IMR-90 (cell line): ENCODE measurements around the gene PELI3. TPM values are rescaled to one million over a fixed set of nuclear protein-coding genes. Genes with fewer than 3 reads are reported as not detected.

ENCODE experiments used
- ATAC-seq: fragments of 200-7000 bp; cut with Tn5 transposase; 2 replicates; pipeline ENCODE4 v1.9.1; 2020; ENCODE audit warnings: low read depth, mild to moderate bottlenecking, moderate library complexity
- BruUV-seq: library from RNA; stranded (reverse); fragments of 400-500 nt; replicated peaks from 2 replicates; lab custom pipeline; 2021; lab: Mats Ljungman, UMichigan
- CTCF ChIA-PET: fragments of 300-600 bp; formaldehyde crosslinking; extraction: SDS; loops from one replicate; lab custom pipeline; 2021; ENCODE audit warnings: antibody characterized with exemption; lab: Yijun Ruan, JAX
- POLR2A ChIA-PET: fragments of 300-600 bp; sonication (Branson Sonifier 250); formaldehyde crosslinking; loops from one replicate; lab custom pipeline; 2022; ENCODE audit warnings: antibody characterized with exemption; ENCODE audit not compliant: unreplicated experiment; lab: Charles Lee
- DNase-seq: peaks from one replicate; pipeline ENCODE4 v3.0.0; 2013
- H2AFZ ChIP-seq: replicated peaks from 2 replicates; pipeline ENCODE3; 2013; ENCODE audit warnings: low read length, mild to moderate bottlenecking; ENCODE audit not compliant: poor library complexity
- H2AK5ac ChIP-seq: 2 replicates; pipeline ENCODE4 v1.6.1; 2013; ENCODE audit warnings: low read depth, low read length, inconsistent platforms
- H2AK9ac ChIP-seq: replicated peaks from 2 replicates; pipeline ENCODE3; 2013; ENCODE audit warnings: mild to moderate bottlenecking, low read depth, low read length, moderate library complexity; ENCODE audit not compliant: poor library complexity
- H2BK120ac ChIP-seq: 2 replicates; pipeline ENCODE4 v1.6.1; 2013; ENCODE audit warnings: low read depth, low read length, inconsistent platforms
- H2BK15ac ChIP-seq: 3 replicates; pipeline ENCODE4 v1.6.1; 2013; ENCODE audit warnings: low read depth, low read length, inconsistent platforms
- H2BK20ac ChIP-seq: 2 replicates; pipeline ENCODE4 v1.6.1; 2013; ENCODE audit warnings: low read depth, mild to moderate bottlenecking, inconsistent platforms, low read length, moderate library complexity
- H2BK5ac ChIP-seq: 2 replicates; pipeline ENCODE4 v1.6.1; 2013; ENCODE audit warnings: mild to moderate bottlenecking, low read depth, low read length, inconsistent platforms; ENCODE audit not compliant: poor library complexity, severe bottlenecking
- H3K14ac ChIP-seq: replicated peaks from 2 replicates; pipeline ENCODE4 v1.6.1; 2013; ENCODE audit warnings: low read depth, low read length, inconsistent platforms
- H3K18ac ChIP-seq: 2 replicates; pipeline ENCODE4 v1.6.1; 2013; ENCODE audit warnings: low read depth, low read length, control low read depth
- H3K23ac ChIP-seq: 2 replicates; pipeline ENCODE4 v1.6.1; 2013; ENCODE audit warnings: low read depth, low read length, inconsistent platforms
- H3K27ac ChIP-seq: 2 replicates; pipeline ENCODE4 v1.5.1; 2013; ENCODE audit warnings: mild to moderate bottlenecking, control low read depth, low read length; ENCODE audit not compliant: insufficient read depth
- H3K27me3 ChIP-seq: 2 replicates; pipeline ENCODE4 v1.6.1; 2013; ENCODE audit warnings: low read length; ENCODE audit not compliant: control insufficient read depth, insufficient read depth
- H3K36me3 ChIP-seq: 2 replicates; pipeline ENCODE4 v1.6.1; 2013; ENCODE audit warnings: low read length, mixed read lengths; ENCODE audit not compliant: control insufficient read depth, insufficient read depth
- H3K4ac ChIP-seq: 2 replicates; pipeline ENCODE4 v1.6.1; 2013; ENCODE audit warnings: low read depth, low read length, inconsistent platforms
- H3K4me1 ChIP-seq: 2 replicates; pipeline ENCODE4 v1.6.1; 2013; ENCODE audit warnings: low read length, mixed read lengths; ENCODE audit not compliant: control insufficient read depth, insufficient read depth
- H3K4me2 ChIP-seq: 2 replicates; pipeline ENCODE4 v1.6.1; 2013; ENCODE audit warnings: low read depth, mild to moderate bottlenecking, control low read depth, low read length, moderate library complexity
- H3K4me3 ChIP-seq: 2 replicates; pipeline ENCODE4 v1.5.1; 2013; ENCODE audit warnings: low read depth, mild to moderate bottlenecking, control low read depth, low read length, moderate library complexity; ENCODE audit not compliant: insufficient read depth
- H3K56ac ChIP-seq: 2 replicates; pipeline ENCODE4 v1.6.1; 2013; ENCODE audit warnings: low read length, inconsistent platforms; ENCODE audit not compliant: insufficient read depth; ENCODE audit errors: extremely low read depth
- H3K79me1 ChIP-seq, 2 experiments: 2 replicates each; pipeline ENCODE4 v1.6.1; 2013; ENCODE audit warnings: low read length in 2 of 2, inconsistent platforms in 1 of 2, low read depth in 1 of 2
- H3K9ac ChIP-seq: 2 replicates; pipeline ENCODE4 v1.6.1; 2013; ENCODE audit warnings: low read depth, low read length, control low read depth
- H3K9me1 ChIP-seq: 2 replicates; pipeline ENCODE4 v1.6.1; 2013; ENCODE audit warnings: low read length, inconsistent platforms; ENCODE audit not compliant: insufficient read depth
- H3K9me3 ChIP-seq: 2 replicates; pipeline ENCODE4 v1.6.1; 2013; ENCODE audit warnings: low read length; ENCODE audit not compliant: control insufficient read depth, insufficient read depth
- H4K20me1 ChIP-seq: 2 replicates; pipeline ENCODE4 v1.6.1; 2013; ENCODE audit warnings: low read length, inconsistent platforms; ENCODE audit not compliant: insufficient read depth
- H4K5ac ChIP-seq: 2 replicates; pipeline ENCODE4 v1.6.1; 2013; ENCODE audit warnings: mild to moderate bottlenecking, low read depth, low read length, control low read depth
- H4K8ac ChIP-seq, 2 experiments: 2 replicates each; pipeline ENCODE4 v1.6.1; 2013; ENCODE audit warnings: low read depth in 2 of 2, low read length in 2 of 2, control low read depth in 1 of 2, inconsistent platforms in 1 of 2
- H4K91ac ChIP-seq: 2 replicates; pipeline ENCODE4 v1.6.1; 2013; ENCODE audit warnings: low read depth, low read length, inconsistent platforms; ENCODE audit not compliant: insufficient read depth
- BHLHE40 ChIP-seq: fragments of 150-350 bp; IDR thresholded peaks from 2 replicates; pipeline ENCODE4 v1.6.1; 2016; ENCODE audit warnings: mild to moderate bottlenecking, low read depth, low read length
- CEBPB ChIP-seq: IDR thresholded peaks from 2 replicates; pipeline ENCODE4 v1.6.1; 2012; ENCODE audit warnings: low read depth, low read length, improper control_type of control experiment
- CHD1 ChIP-seq: IDR thresholded peaks from 2 replicates; pipeline ENCODE4 v1.6.1; 2012; ENCODE audit warnings: low read depth, low read length, improper control_type of control experiment
- ELK1 ChIP-seq: fragments of 150-350 bp; IDR thresholded peaks from 2 replicates; pipeline ENCODE4 v1.6.1; 2016; ENCODE audit warnings: low read depth, mild to moderate bottlenecking, low read length, moderate library complexity, borderline replicate concordance
- FOS ChIP-seq: fragments of 150-350 bp; IDR thresholded peaks from 2 replicates; pipeline ENCODE4 v1.6.1; 2016; ENCODE audit warnings: low read depth, low read length
- MAFK ChIP-seq: IDR thresholded peaks from 2 replicates; pipeline ENCODE4 v1.6.1; 2012; ENCODE audit warnings: low read depth, low read length, improper control_type of control experiment
- MAZ ChIP-seq: IDR thresholded peaks from 2 replicates; pipeline ENCODE4 v1.6.1; 2012; ENCODE audit warnings: low read depth, mild to moderate bottlenecking, low read length, improper control_type of control experiment, moderate library complexity, borderline replicate concordance
- MXI1 ChIP-seq: IDR thresholded peaks from 2 replicates; pipeline ENCODE4 v1.6.1; 2012; ENCODE audit warnings: low read depth, mild to moderate bottlenecking, low read length, moderate library complexity, borderline replicate concordance
- NFE2L2 ChIP-seq: fragments of 150-350 bp; IDR thresholded peaks from 2 replicates; pipeline ENCODE4 v1.6.1; 2016; ENCODE audit warnings: low read depth, mild to moderate bottlenecking, low read length
- POLR2A ChIP-seq: IDR thresholded peaks from 2 replicates; pipeline ENCODE4 v1.6.1; 2012; ENCODE audit warnings: mild to moderate bottlenecking, low read depth, low read length
- RAD21 ChIP-seq: IDR thresholded peaks from 2 replicates; pipeline ENCODE4 v1.6.1; 2012; ENCODE audit warnings: low read length, improper control_type of control experiment
- RCOR1 ChIP-seq: IDR thresholded peaks from 2 replicates; pipeline ENCODE4 v1.6.1; 2012; ENCODE audit warnings: mild to moderate bottlenecking, low read length, improper control_type of control experiment; ENCODE audit not compliant: insufficient replicate concordance
- RFX5 ChIP-seq: IDR thresholded peaks from 2 replicates; pipeline ENCODE4 v1.8.0; 2012; ENCODE audit warnings: low read depth, mild to moderate bottlenecking, low read length, moderate library complexity
- SMC3 ChIP-seq: fragments of 150-350 bp; IDR thresholded peaks from 2 replicates; pipeline ENCODE4 v1.6.1; 2016; ENCODE audit warnings: low read depth, mild to moderate bottlenecking, antibody characterized with exemption, low read length, moderate library complexity
- USF2 ChIP-seq: fragments of 150-350 bp; IDR thresholded peaks from 2 replicates; pipeline ENCODE4 v1.6.1; 2017; ENCODE audit warnings: mild to moderate bottlenecking, antibody characterized with exemption, low read length, low read depth
- WGBS, 2 experiments: methylation state at CpG; one replicate each; pipeline versions ENCODE4 v1.1.5 to v1.1.7; 2013; ENCODE audit warnings: missing lambda C conversion rate in 2 of 2; ENCODE audit not compliant: insufficient read length in 1 of 2; ENCODE audit errors: extremely low coverage in 2 of 2; 5-methylcytosine and 5-hydroxymethylcytosine counted together
- dilution Hi-C: fragments of 300-500 bp; cut with HindIII; formaldehyde crosslinking; loops from one replicate; pipeline ENCODE4 v1.14.3; 2018; ENCODE audit warnings: low sequenced_read_pairs; ENCODE audit not compliant: unreplicated experiment
- in situ Hi-C: fragments of 300-500 bp; cut with MboI; formaldehyde crosslinking; loops from 3 replicates; pipeline ENCODE4 v1.14.3; 2019; ENCODE audit warnings: low sequenced_read_pairs, inconsistent platforms, mixed read lengths
- intact Hi-C: fragments of 100-400 bp; cut with micrococcal nuclease; formaldehyde crosslinking; loops from 2 replicates; pipeline ENCODE4 v1.10.0; 2022
- polyA plus RNA-seq, 3 experiments: library from polyadenylated mRNA; depleted of rRNA; stranded (reverse); fragments of >200 nt; gene quantifications; 2 replicates each; pipeline ENCODE4 v1.2.3, GENCODE V29; 2012; ENCODE audit warnings: low replicate concordance in 1 of 3
- total RNA-seq: library from RNA; depleted of rRNA; stranded (reverse); fragments of >200 nt; gene quantifications from 2 replicates; pipeline ENCODE4 v1.2.3, GENCODE V29; 2012
- TF ChIP-seq, protein P1 (sequence below): conservative IDR thresholded peaks from 2 replicates; pipeline ENCODE4 v1.5.1; 2012; ENCODE audit warnings: mild to moderate bottlenecking, low read depth, low read length, improper control_type of control experiment

The PELI3 gene
- total and polyA plus RNA-seq, 2 of the 4 experiments (the other 2 are of a cell fraction), result 5.0 to 6.3 TPM

GRCh38 chr11:66509131-66509561, 42.4 kb downstream of the PELI3 start:
- ATAC-seq (no peak), DNase-seq (no peak)
- POLR2A ChIA-PET, result no interaction called here
- Histone ChIP-seq H3K4me1 (no peaks in the 10 kb centered on the region), H3K9me3 (no peaks in the 10 kb centered on the region), H3K56ac (no peak overlapping the region), H2AK5ac (no peak overlapping the region), H4K5ac (no peak overlapping the region), H4K20me1 (no peaks in the 10 kb centered on the region), H2AK9ac (no peak overlapping the region), H2BK5ac (no peak overlapping the region), H3K9ac (no peak overlapping the region), H3K4me3 (no peak overlapping the region), H3K27me3 (no peaks in the 10 kb centered on the region), H4K91ac (no peak overlapping the region), H3K27ac (no peak overlapping the region), H3K4me2 (no peak overlapping the region), H3K14ac (no peak overlapping the region), H4K8ac (no peak overlapping the region), H2BK20ac (no peak overlapping the region), H3K18ac (no peak overlapping the region), H3K79me1 (peaks cover 13 to 24% of the 10 kb centered on the region in 2 experiments), H3K9me1 (peaks cover 7% of the 10 kb centered on the region; the same call in 1 of the 2 replicates), H2BK15ac (no peak overlapping the region), H3K4ac (no peak overlapping the region), H3K36me3 (peaks cover 13% of the 10 kb centered on the region), H2BK120ac (no peak overlapping the region), H3K23ac (no peak overlapping the region), H2AFZ (no peak overlapping the region)
- CTCF ChIA-PET, result interaction anchor here (0.5 kb wide), 1 partner anchor 223 kb away, joined by 3 read pairs; no protein-coding TSS in a partner anchor
- dilution Hi-C loops (no loop called here), in situ Hi-C loops (no loop called here), intact Hi-C loops (no loop called here)
- TF ChIP-seq POLR2A (no peak), RCOR1 (no peak), USF2 (no peak), MAFK (no peak), ELK1 (no peak), MXI1 (no peak), FOS (no peak), RAD21 (no peak), NFE2L2 (no peak), RFX5 (no peak), BHLHE40 (no peak), CEBPB (no peak), MAZ (no peak), CHD1 (no peak), SMC3 (no peak)
- TF ChIP-seq, protein P1, sequence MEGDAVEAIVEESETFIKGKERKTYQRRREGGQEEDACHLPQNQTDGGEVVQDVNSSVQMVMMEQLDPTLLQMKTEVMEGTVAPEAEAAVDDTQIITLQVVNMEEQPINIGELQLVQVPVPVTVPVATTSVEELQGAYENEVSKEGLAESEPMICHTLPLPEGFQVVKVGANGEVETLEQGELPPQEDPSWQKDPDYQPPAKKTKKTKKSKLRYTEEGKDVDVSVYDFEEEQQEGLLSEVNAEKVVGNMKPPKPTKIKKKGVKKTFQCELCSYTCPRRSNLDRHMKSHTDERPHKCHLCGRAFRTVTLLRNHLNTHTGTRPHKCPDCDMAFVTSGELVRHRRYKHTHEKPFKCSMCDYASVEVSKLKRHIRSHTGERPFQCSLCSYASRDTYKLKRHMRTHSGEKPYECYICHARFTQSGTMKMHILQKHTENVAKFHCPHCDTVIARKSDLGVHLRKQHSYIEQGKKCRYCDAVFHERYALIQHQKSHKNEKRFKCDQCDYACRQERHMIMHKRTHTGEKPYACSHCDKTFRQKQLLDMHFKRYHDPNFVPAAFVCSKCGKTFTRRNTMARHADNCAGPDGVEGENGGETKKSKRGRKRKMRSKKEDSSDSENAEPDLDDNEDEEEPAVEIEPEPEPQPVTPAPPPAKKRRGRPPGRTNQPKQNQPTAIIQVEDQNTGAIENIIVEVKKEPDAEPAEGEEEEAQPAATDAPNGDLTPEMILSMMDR, result no peak
- WGBS, 2 experiments, result 70% methylated on average over 2 of the region's 7 CpGs; no CpG with 5 or more reads in 1 of the 2 experiments
- BruUV-seq, result no TSS peak
